A549 (cell line): Measurements from ENCODE around the gene FAF1. TPM values are rescaled to one million over a fixed set of nuclear protein-coding genes. Genes with fewer than 3 reads are reported as not detected.

Source experiments
- ATAC-seq, 2 experiments: fragments of 200-7000 bp in 1 of 2; fragments of >200 bp in 1 of 2; cut with Nextera tagmentation in 1 of 2; cut with Tn5 transposase in 1 of 2; 3 replicates each; pipeline versions ENCODE4 v1.8.0 to v1.9.1; 2018 to 2020; ENCODE audit warnings: mild to moderate bottlenecking in 1 of 2, moderate library complexity in 1 of 2
- CTCF ChIA-PET: fragments of 300-600 bp; sonication (Branson Sonifier 250); formaldehyde crosslinking; extraction: SDS; loops from one replicate; lab custom pipeline; 2021; ENCODE audit warnings: antibody characterized with exemption, inconsistent platforms; lab: Yijun Ruan, JAX
- POLR2A ChIA-PET: fragments of 350-600 bp; formaldehyde crosslinking; extraction: SDS; loops from one replicate; lab custom pipeline; 2021; ENCODE audit warnings: antibody characterized with exemption, inconsistent platforms; lab: Yijun Ruan, JAX
- DNase-seq, 2 experiments: peaks; one replicate each; pipeline versions ENCODE4 v3.0.0 to v3.0.0-alpha.2; 2011 to 2016; ENCODE audit warnings: low read depth in 1 of 2, low spot score in 1 of 2
- FAIRE-seq: peaks from 2 replicates; lab custom pipeline; 2011; peaks lifted over from hg19 to GRCh38; lab: Jason Lieb, UNC
- H3K27ac ChIP-seq, 2 experiments: fragments of >200 bp; sonication (Bioruptor Twin); formaldehyde crosslinking; 3 replicates each; pipeline ENCODE4 v1.5.1; 2016 to 2017
- H3K4me1 ChIP-seq: fragments of >200 bp; sonication (Bioruptor Twin); formaldehyde crosslinking; 3 replicates; pipeline ENCODE4 v1.6.1; 2016
- H3K4me2 ChIP-seq: fragments of >200 bp; sonication (Bioruptor Twin); formaldehyde crosslinking; 3 replicates; pipeline ENCODE4 v1.6.1; 2016
- H3K4me3 ChIP-seq: fragments of >200 bp; sonication (Bioruptor Twin); formaldehyde crosslinking; 3 replicates; pipeline ENCODE4 v1.5.1; 2016
- H3K9me3 ChIP-seq: fragments of >200 bp; sonication (Bioruptor Twin); formaldehyde crosslinking; 3 replicates; pipeline ENCODE4 v1.6.1; 2016
- BHLHE40 ChIP-seq: IDR thresholded peaks from 2 replicates; pipeline ENCODE4 v1.6.1; 2012; ENCODE audit warnings: low read depth, low read length, inconsistent platforms
- CHD2 ChIP-seq: fragments of 150-350 bp; IDR thresholded peaks from 2 replicates; pipeline ENCODE4 v1.6.1; 2014; ENCODE audit warnings: low read length; ENCODE audit not compliant: partially characterized antibody
- EHF ChIP-seq: fragments of 250-450 bp; sonication (Bioruptor Pico); IDR thresholded peaks from 2 replicates; pipeline ENCODE4 v1.5.0; 2020; ENCODE audit warnings: mild to moderate bottlenecking
- FOSB ChIP-seq: fragments of 250-450 bp; sonication (Bioruptor Pico); IDR thresholded peaks from 2 replicates; pipeline ENCODE4 v1.5.0; 2020; ENCODE audit warnings: mild to moderate bottlenecking, moderate library complexity
- FOSL2 ChIP-seq, 2 experiments: fragments of 450-650 bp in 1 of 2; fragments of >200 bp in 1 of 2; sonication (Bioruptor Twin) in 1 of 2; formaldehyde crosslinking; IDR thresholded peaks; 2 replicates each; pipeline versions ENCODE4 v1.5.0 to v1.6.1; 2016 to 2020; ENCODE audit warnings: mild to moderate bottlenecking in 1 of 2, moderate library complexity in 1 of 2
- GATA3 ChIP-seq: IDR thresholded peaks from 2 replicates; pipeline ENCODE4 v1.6.1; 2012; ENCODE audit warnings: borderline replicate concordance
- HEYL ChIP-seq: fragments of 250-450 bp; sonication (Bioruptor Pico); IDR thresholded peaks from 2 replicates; pipeline ENCODE4 v1.8.0; 2021; ENCODE audit warnings: mild to moderate bottlenecking, moderate library complexity
- JUN ChIP-seq, 2 experiments: fragments of >200 bp; sonication (Bioruptor Twin); formaldehyde crosslinking; IDR thresholded peaks; 2 replicates in 1 of 2; 3 replicates in 1 of 2; pipeline ENCODE4 v1.6.1; 2016 to 2017
- KDM1A ChIP-seq: fragments of 200-600 bp; sonication (generic); IDR thresholded peaks from 2 replicates; pipeline ENCODE4 v1.6.1; 2016; ENCODE audit warnings: low read depth, mild to moderate bottlenecking
- KDM5A ChIP-seq: fragments of 200-600 bp; sonication (generic); IDR thresholded peaks from 2 replicates; pipeline ENCODE4 v1.6.1; 2016; ENCODE audit warnings: antibody characterized with exemption, mild to moderate bottlenecking
- NR3C1 ChIP-seq: fragments of >200 bp; sonication (Bioruptor Twin); formaldehyde crosslinking; IDR thresholded peaks from 3 replicates; pipeline ENCODE4 v1.6.1; 2017
- PHF8 ChIP-seq: fragments of 200-600 bp; sonication (generic); IDR thresholded peaks from 2 replicates; pipeline ENCODE4 v1.6.1; 2016; ENCODE audit warnings: low read depth, mild to moderate bottlenecking, antibody characterized with exemption, moderate library complexity, borderline replicate concordance
- POLR2AphosphoS2 ChIP-seq: conservative IDR thresholded peaks from 2 replicates; pipeline ENCODE4 v1.6.1; 2012; ENCODE audit warnings: low read length, improper control_type of control experiment, inconsistent platforms
- RAD21 ChIP-seq, 2 experiments: fragments of >200 bp in 1 of 2; sonication (Bioruptor Twin) in 1 of 2; formaldehyde crosslinking in 1 of 2; IDR thresholded peaks in 1 of 2; conservative IDR thresholded peaks in 1 of 2; 2 replicates in 1 of 2; 3 replicates in 1 of 2; pipeline ENCODE4 v1.6.1; 2012 to 2018; ENCODE audit warnings: inconsistent platforms in 1 of 2
- RCOR1 ChIP-seq: fragments of 150-350 bp; IDR thresholded peaks from 2 replicates; pipeline ENCODE4 v1.6.1; 2014; ENCODE audit warnings: antibody characterized with exemption, low read length, low read depth
- RFX5 ChIP-seq: fragments of 450-650 bp; IDR thresholded peaks from 2 replicates; pipeline ENCODE4 v1.7.1; 2014; ENCODE audit warnings: antibody characterized with exemption, mild to moderate bottlenecking, moderate library complexity
- RNF2 ChIP-seq: fragments of 200-600 bp; sonication (generic); IDR thresholded peaks from 2 replicates; pipeline ENCODE4 v1.6.1; 2016; ENCODE audit warnings: low read depth, mild to moderate bottlenecking, antibody characterized with exemption, moderate library complexity, borderline replicate concordance
- SMC3 ChIP-seq: fragments of >200 bp; sonication (Bioruptor Twin); formaldehyde crosslinking; IDR thresholded peaks from 3 replicates; pipeline ENCODE4 v1.6.1; 2018; ENCODE audit warnings: inconsistent platforms
- TFCP2L1 ChIP-seq: fragments of 250-450 bp; sonication (Bioruptor Pico); IDR thresholded peaks from 2 replicates; pipeline ENCODE4 v1.5.0; 2021; ENCODE audit warnings: mild to moderate bottlenecking
- ZFP36 ChIP-seq: fragments of 450-650 bp; IDR thresholded peaks from 2 replicates; pipeline ENCODE4 v1.6.1; 2014; ENCODE audit warnings: borderline replicate concordance; ENCODE audit not compliant: partially characterized antibody
- ZNF302 ChIP-seq: fragments of 250-450 bp; sonication (Bioruptor Pico); IDR thresholded peaks from 2 replicates; pipeline ENCODE4 v1.9.0; 2021; ENCODE audit warnings: inconsistent platforms, mild to moderate bottlenecking, moderate library complexity
- whole genome bisulfite sequencing: methylation state at CpG from one replicate; pipeline ENCODE4 v1.1.6; 2017; ENCODE audit errors: missing lambda C conversion rate; 5-methylcytosine and 5-hydroxymethylcytosine counted together
- polyA plus RNA-seq, 4 experiments: library from polyadenylated mRNA; depleted of rRNA in 3 of 4; stranded (reverse); fragments of >200 nt; fragmentation: RNase III in 1 of 4; extraction: RNeasy Plus Mini Kit Qiagen cat#74134 plus additional on column Dnase treatment in 1 of 4; gene quantifications; 2 replicates in 3 of 4; 3 replicates in 1 of 4; pipeline ENCODE4 v1.2.3, GENCODE V29; 2011 to 2017
- TF ChIP-seq, protein P1 (sequence below): fragments of 150-350 bp; IDR thresholded peaks from 2 replicates; pipeline ENCODE4 v1.6.1; 2014; ENCODE audit warnings: low read depth, mild to moderate bottlenecking, low read length
- TF ChIP-seq, protein P2 (sequence below): fragments of >200 bp; sonication (Bioruptor Twin); formaldehyde crosslinking; IDR thresholded peaks from 2 replicates; pipeline ENCODE4 v1.6.1; 2016
- TF ChIP-seq, protein P3 (sequence below): fragments of >200 bp; sonication (Bioruptor Twin); formaldehyde crosslinking; IDR thresholded peaks from 3 replicates; pipeline ENCODE4 v1.5.1; 2016
- TF ChIP-seq, protein P4 (sequence below): fragments of 250-450 bp; sonication (Bioruptor Pico); IDR thresholded peaks from 2 replicates; pipeline ENCODE4 v1.5.0; 2020; ENCODE audit warnings: low read depth, mild to moderate bottlenecking, moderate library complexity
- TF ChIP-seq, protein P5 (sequence below): fragments of 450-650 bp; IDR thresholded peaks from 2 replicates; pipeline ENCODE4 v1.6.1; 2014; ENCODE audit warnings: antibody characterized with exemption

FAF1 gene
- polyA plus RNA-seq, 2 of the 4 experiments (the other 2 are of a cell fraction) = 31.7 to 46.2 TPM

DNA sequence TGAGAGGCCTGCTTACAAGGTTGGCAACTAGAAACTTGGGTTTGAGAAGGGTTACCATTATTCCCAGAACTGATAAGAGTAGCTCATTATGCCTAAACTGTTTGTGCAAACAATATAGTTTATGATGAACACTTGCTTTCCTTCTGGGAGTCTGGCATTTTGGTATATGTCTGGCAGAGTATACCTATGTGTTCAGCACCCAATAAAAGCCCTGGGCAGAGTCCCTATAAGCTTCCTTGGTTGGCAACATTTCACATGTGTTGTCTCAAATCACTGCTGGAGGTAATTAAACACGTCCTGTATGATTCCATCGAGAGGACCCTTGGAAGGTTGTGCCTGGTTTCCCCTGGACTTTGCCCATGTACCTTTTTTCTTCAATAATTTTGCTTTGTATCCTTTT is 497.1 kb downstream of the FAF1 start:
- Histone ChIP-seq H3K27ac (no peak overlapping the region), H3K4me3 (no peak overlapping the region), H3K9me3 (no peaks in the 10 kb centered on the region), H3K4me1 (no peaks in the 10 kb centered on the region), H3K4me2 (no peak overlapping the region)
- 93% methylated on average over 2 of the region's 2 CpGs for WGBS
- TF ChIP-seq, protein P1, sequence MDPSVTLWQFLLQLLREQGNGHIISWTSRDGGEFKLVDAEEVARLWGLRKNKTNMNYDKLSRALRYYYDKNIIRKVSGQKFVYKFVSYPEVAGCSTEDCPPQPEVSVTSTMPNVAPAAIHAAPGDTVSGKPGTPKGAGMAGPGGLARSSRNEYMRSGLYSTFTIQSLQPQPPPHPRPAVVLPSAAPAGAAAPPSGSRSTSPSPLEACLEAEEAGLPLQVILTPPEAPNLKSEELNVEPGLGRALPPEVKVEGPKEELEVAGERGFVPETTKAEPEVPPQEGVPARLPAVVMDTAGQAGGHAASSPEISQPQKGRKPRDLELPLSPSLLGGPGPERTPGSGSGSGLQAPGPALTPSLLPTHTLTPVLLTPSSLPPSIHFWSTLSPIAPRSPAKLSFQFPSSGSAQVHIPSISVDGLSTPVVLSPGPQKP = no peak
- TF ChIP-seq FOSL2 (IDR thresholded peaks at IDR 0.05) = no peak
- no peak for TF ChIP-seq FOSL2 (CRISPR knock-in tag; IDR thresholded peaks at IDR 0.05)
- TF ChIP-seq, protein P2, sequence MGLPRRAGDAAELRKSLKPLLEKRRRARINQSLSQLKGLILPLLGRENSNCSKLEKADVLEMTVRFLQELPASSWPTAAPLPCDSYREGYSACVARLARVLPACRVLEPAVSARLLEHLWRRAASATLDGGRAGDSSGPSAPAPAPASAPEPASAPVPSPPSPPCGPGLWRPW = no peak
- TF ChIP-seq KDM1A = no peak
- TF ChIP-seq NR3C1 = no peak
- no peak for TF ChIP-seq BHLHE40
- TF ChIP-seq, protein P3, sequence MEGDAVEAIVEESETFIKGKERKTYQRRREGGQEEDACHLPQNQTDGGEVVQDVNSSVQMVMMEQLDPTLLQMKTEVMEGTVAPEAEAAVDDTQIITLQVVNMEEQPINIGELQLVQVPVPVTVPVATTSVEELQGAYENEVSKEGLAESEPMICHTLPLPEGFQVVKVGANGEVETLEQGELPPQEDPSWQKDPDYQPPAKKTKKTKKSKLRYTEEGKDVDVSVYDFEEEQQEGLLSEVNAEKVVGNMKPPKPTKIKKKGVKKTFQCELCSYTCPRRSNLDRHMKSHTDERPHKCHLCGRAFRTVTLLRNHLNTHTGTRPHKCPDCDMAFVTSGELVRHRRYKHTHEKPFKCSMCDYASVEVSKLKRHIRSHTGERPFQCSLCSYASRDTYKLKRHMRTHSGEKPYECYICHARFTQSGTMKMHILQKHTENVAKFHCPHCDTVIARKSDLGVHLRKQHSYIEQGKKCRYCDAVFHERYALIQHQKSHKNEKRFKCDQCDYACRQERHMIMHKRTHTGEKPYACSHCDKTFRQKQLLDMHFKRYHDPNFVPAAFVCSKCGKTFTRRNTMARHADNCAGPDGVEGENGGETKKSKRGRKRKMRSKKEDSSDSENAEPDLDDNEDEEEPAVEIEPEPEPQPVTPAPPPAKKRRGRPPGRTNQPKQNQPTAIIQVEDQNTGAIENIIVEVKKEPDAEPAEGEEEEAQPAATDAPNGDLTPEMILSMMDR = no peak
- TF ChIP-seq RAD21 (conservative IDR thresholded peaks at IDR 0.05 in 1 of 2, IDR thresholded peaks at IDR 0.05 in 1 of 2) = no peak
- TF ChIP-seq GATA3 = no peak
- no peak for TF ChIP-seq FOSB (CRISPR knock-in tag)
- TF ChIP-seq POLR2AphosphoS2 = no peak
- TF ChIP-seq, protein P4, sequence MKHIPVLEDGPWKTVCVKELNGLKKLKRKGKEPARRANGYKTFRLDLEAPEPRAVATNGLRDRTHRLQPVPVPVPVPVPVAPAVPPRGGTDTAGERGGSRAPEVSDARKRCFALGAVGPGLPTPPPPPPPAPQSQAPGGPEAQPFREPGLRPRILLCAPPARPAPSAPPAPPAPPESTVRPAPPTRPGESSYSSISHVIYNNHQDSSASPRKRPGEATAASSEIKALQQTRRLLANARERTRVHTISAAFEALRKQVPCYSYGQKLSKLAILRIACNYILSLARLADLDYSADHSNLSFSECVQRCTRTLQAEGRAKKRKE (CRISPR knock-in tag) = no peak
- TF ChIP-seq JUN (IDR thresholded peaks at IDR 0.05) = no peak
- TF ChIP-seq HEYL (CRISPR knock-in tag) = no peak
- no peak for TF ChIP-seq ZNF302 (CRISPR knock-in tag)
- no peak for DNase-seq
- ATAC-seq = no peak
- ChIA-PET CTCF (no interaction called here), POLR2A (no interaction called here)
- FAIRE-seq = no peak

DNA sequence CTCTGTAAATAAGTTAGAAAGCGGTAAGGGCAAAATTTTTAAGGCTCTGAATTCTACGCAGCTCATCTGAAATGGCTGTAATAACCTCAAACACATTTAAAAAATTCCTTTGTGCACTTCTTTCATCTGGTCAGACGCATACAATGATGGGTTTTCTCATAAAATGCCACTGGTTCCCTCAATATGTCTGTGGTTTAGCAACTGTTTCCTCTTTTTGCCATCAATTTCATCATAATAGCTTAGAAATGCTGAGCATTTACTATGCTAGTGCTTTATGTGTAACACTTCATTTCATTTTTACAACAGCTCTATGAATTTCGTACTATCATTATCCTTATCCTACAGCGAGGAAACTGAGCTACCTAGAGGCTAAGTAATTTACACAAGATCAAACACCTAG is 501.6 kb downstream of the FAF1 start:
- ChIA-PET POLR2A (no interaction called here), CTCF (interaction anchor here (0.7 to 1.1 kb wide), 2 partner anchors 20 to 159 kb away, joined by 3 read pairs; no protein-coding TSS in a partner anchor)
- ATAC-seq (no peak), DNase-seq (no peak)
- Histone ChIP-seq H3K4me3 (no peak overlapping the region), H3K4me1 (no peaks in the 10 kb centered on the region)
- 93% methylated on average over 5 of the region's 5 CpGs for WGBS
- TF ChIP-seq ZFP36 = no peak
- no peak for TF ChIP-seq CHD2
- no peak for TF ChIP-seq RFX5
- TF ChIP-seq EHF (CRISPR knock-in tag) = no peak
- TF ChIP-seq JUN (IDR thresholded peaks at IDR 0.05) = no peak
- TF ChIP-seq, protein P5, sequence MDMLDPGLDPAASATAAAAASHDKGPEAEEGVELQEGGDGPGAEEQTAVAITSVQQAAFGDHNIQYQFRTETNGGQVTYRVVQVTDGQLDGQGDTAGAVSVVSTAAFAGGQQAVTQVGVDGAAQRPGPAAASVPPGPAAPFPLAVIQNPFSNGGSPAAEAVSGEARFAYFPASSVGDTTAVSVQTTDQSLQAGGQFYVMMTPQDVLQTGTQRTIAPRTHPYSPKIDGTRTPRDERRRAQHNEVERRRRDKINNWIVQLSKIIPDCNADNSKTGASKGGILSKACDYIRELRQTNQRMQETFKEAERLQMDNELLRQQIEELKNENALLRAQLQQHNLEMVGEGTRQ = no peak
- TF ChIP-seq RNF2 = no peak
- TF ChIP-seq PHF8 = no peak
- no peak for TF ChIP-seq TFCP2L1 (CRISPR knock-in tag)
- TF ChIP-seq SMC3 = no peak
- TF ChIP-seq RCOR1 = no peak
- TF ChIP-seq, protein P1 = no peak
- no peak for TF ChIP-seq KDM5A
- no peak for TF ChIP-seq HEYL (CRISPR knock-in tag)
- no peak for TF ChIP-seq ZNF302 (CRISPR knock-in tag)
- TF ChIP-seq, all 56 proteins: peak for 0
- no peak for FAIRE-seq
- no peak overlapping the region for H3K4me2 ChIP-seq
- no peaks in the 10 kb centered on the region for H3K9me3 ChIP-seq
- no peak overlapping the region for H3K27ac ChIP-seq
